ENCODE results near the gene SOHLH1.

- TF ChIP-seq FOXA1 (IDR thresholded peaks at IDR 0.05) (no peak), ELF4 (IDR thresholded peaks at IDR 0.05) (no peak), BHLHE40 (IDR thresholded peaks at IDR 0.05; ENCODE audit: borderline replicate concordance) (no peak), SUZ12 (IDR thresholded peaks at IDR 0.05) (no peak), NFRKB (IDR thresholded peaks at IDR 0.05) (no peak), ARNT (IDR thresholded peaks at IDR 0.05) (no peak), FOXK2 (IDR thresholded peaks at IDR 0.05) (no peak), LEF1 (IDR thresholded peaks at IDR 0.05; ENCODE audit: borderline replicate concordance) (no peak), FOXM1 (IDR thresholded peaks at IDR 0.05; ENCODE audit: borderline replicate concordance) (no peak), HDGF (IDR thresholded peaks at IDR 0.05; ENCODE audit: borderline replicate concordance) (no peak), SP1 (IDR thresholded peaks at IDR 0.05) (no peak), ZNF384 (IDR thresholded peaks at IDR 0.05) (no peak), CTBP1 (IDR thresholded peaks at IDR 0.05; ENCODE audit: borderline replicate concordance) (no peak)
These were observed 37.9 kb upstream of the SOHLH1 start for GRCh38 chr9:135736979-135737839.

Data from HEK293T (cell line).